Cardiac muscle cell (in vitro differentiated cells and primary cell): ENCODE measurements around the gene SDC3. TPM values are rescaled to one million over a fixed set of nuclear protein-coding genes. Genes with fewer than 3 reads are reported as not detected.

Source experiments
- DNase-seq, 2 donors: peaks; one replicate each; pipeline versions ENCODE4 v3.0.0 to v3.0.0-alpha.2; 2010 to 2017; ENCODE audit warnings: low read depth in 1 of 2, low spot score in 1 of 2
- H3K27ac ChIP-seq: fragments of 200-600 bp; sonication (generic); 2 replicates; pipeline ENCODE4 v1.5.1; 2016
- H3K27me3 ChIP-seq: fragments of 200-600 bp; sonication (generic); 2 replicates; pipeline ENCODE4 v1.6.0; 2016; ENCODE audit warnings: control low read depth
- H3K36me3 ChIP-seq: fragments of 200-600 bp; sonication (generic); 2 replicates; pipeline ENCODE4 v1.5.1; 2016; ENCODE audit warnings: control low read depth
- H3K4me1 ChIP-seq: fragments of 200-600 bp; sonication (generic); 2 replicates; pipeline ENCODE4 v1.8.1; 2017; ENCODE audit warnings: low read depth, mild to moderate bottlenecking, mixed run types
- H3K4me3 ChIP-seq: fragments of 200-600 bp; sonication (generic); 2 replicates; pipeline ENCODE4 v1.5.1; 2016; ENCODE audit warnings: mild to moderate bottlenecking
- H3K9me3 ChIP-seq: fragments of 200-600 bp; sonication (generic); 2 replicates; pipeline ENCODE4 v1.5.1; 2017; ENCODE audit warnings: low read depth, mild to moderate bottlenecking, control low read depth
- CTCF ChIP-seq: IDR thresholded peaks from 2 replicates; pipeline ENCODE4 v1.5.1; 2012; ENCODE audit warnings: low read depth, mild to moderate bottlenecking, low read length
- polyA plus RNA-seq: library from polyadenylated mRNA; unstranded; fragments of >200 nt; fragmentation: Nextera tagmentation; extraction: Ambion mirVana; gene quantifications from 2 replicates; pipeline ENCODE4 v1.2.1, GENCODE V29; 2016
- total RNA-seq: library from RNA; depleted of rRNA; stranded (reverse); fragments of >200 nt; gene quantifications from 2 replicates; pipeline ENCODE4 v1.2.3, GENCODE V29; 2016

Gene SDC3
- total and polyA plus RNA-seq, 2 experiments from 2014 or later = 85.2 to 89.2 TPM

GRCh38 chr1:30927448-30927847 lies 18.9 kb upstream of the SDC3 start:
- no peak overlapping the region for H3K4me3 ChIP-seq

GRCh38 chr1:30923597-30923996 lies 15.0 kb upstream of the SDC3 start:
- H3K36me3 ChIP-seq = no peaks in the 10 kb centered on the region
- no peaks in the 10 kb centered on the region for H3K9me3 ChIP-seq
- H3K27ac ChIP-seq = no peak overlapping the region
- peak in 1 of 2 donors; percentile 47 for DNase-seq
- peaks cover 3% of the 10 kb centered on the region for H3K4me1 ChIP-seq
- no peaks in the 10 kb centered on the region for H3K27me3 ChIP-seq
- H3K4me3 ChIP-seq = no peak overlapping the region
- TF ChIP-seq CTCF = no peak

More at GRCh38 chr1:30927448-30927847, 18.9 kb upstream of the SDC3 start:
- no peak for TF ChIP-seq CTCF
- no peaks in the 10 kb centered on the region for H3K27me3 ChIP-seq
- H3K4me1 ChIP-seq = peaks cover 11% of the 10 kb centered on the region
- H3K9me3 ChIP-seq = no peaks in the 10 kb centered on the region
- no peak overlapping the region for H3K27ac ChIP-seq
- peaks cover 12% of the 10 kb centered on the region for H3K36me3 ChIP-seq
- no peak for DNase-seq

- Histone ChIP-seq H3K27me3 (no peaks in the 10 kb centered on the region), H3K27ac (no peak overlapping the region), H3K9me3 (no peaks in the 10 kb centered on the region), H3K36me3 (no peaks in the 10 kb centered on the region), H3K4me3 (no peak overlapping the region), H3K4me1 (no peaks in the 10 kb centered on the region)
- TF ChIP-seq CTCF = no peak
- no peak for DNase-seq
These were observed 12.3 kb upstream of the SDC3 start for GRCh38 chr1:30920827-30921226.

DNA sequence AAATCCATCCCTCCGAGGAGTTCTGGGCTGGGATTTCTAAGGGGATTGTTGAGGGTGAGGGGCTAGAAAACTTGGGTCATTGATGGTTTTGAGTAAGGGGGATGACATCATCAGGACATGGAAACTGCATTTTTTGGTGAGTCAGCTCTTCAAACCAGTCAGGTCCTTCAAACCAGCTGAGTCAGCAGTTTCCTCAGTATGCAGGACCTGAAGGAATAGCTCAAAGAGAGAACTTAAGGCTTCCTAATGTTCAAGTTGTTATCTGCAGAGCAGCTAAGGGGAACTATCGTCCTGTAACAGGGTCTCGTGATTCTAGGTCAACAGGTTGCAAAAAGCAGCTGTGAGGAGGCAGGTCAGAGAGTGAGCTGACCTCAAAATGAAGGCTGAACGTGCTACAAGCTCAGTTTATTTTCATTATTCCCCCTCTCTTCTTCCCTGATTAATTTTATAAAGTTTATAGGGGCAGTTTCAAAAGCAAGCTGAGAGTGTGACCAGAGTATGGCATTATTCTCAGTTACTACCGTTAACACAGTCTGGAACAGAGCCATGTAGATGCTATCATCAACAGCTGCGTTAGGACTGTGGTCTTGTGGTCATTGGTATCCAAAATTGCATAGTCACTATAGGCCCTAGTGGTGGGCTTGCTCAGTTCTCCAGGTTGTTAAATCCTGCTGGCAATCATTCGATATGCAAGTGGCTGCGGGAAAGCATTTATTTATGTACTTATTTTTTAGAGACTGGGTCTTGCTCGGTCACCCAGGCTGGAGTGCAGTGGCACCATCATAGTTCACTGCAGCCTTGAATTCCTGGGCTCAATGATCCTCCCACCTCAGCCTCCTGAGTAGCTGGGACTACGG lies 10.7 kb upstream of the SDC3 start:
- no peaks in the 10 kb centered on the region for H3K36me3 ChIP-seq
- H3K9me3 ChIP-seq = no peaks in the 10 kb centered on the region
- no peak overlapping the region for H3K4me3 ChIP-seq
- H3K27me3 ChIP-seq = no peaks in the 10 kb centered on the region
- DNase-seq = peak; percentile 26 to 77
- H3K4me1 ChIP-seq = no peaks in the 10 kb centered on the region
- TF ChIP-seq CTCF = no peak
- no peak overlapping the region for H3K27ac ChIP-seq

GRCh38 chr1:30916296-30916695 lies 7.7 kb upstream of the SDC3 start:
- Histone ChIP-seq H3K36me3 (no peaks in the 10 kb centered on the region), H3K4me3 (no peak overlapping the region), H3K9me3 (no peaks in the 10 kb centered on the region), H3K27me3 (no peaks in the 10 kb centered on the region), H3K4me1 (no peaks in the 10 kb centered on the region), H3K27ac (no peak overlapping the region)
- DNase-seq = no peak
- no peak for TF ChIP-seq CTCF
